NB4 (cell line): ENCODE data around the gene NOP9.

Source experiments
- DNase-seq: peaks from one replicate; pipeline ENCODE4 v3.0.0; 2010; ENCODE audit warnings: low read depth
- H3K4me3 ChIP-seq: one replicate; pipeline ENCODE4 v1.5.1; 2011; ENCODE audit warnings: mild to moderate bottlenecking, low read depth, low read length, moderate library complexity
- MYC ChIP-seq: IDR thresholded peaks from 2 replicates; pipeline ENCODE4 v1.6.1; 2011; ENCODE audit warnings: low read depth, low read length
- POLR2A ChIP-seq: IDR thresholded peaks from 2 replicates; pipeline ENCODE4 v1.6.1; 2011; ENCODE audit warnings: mild to moderate bottlenecking; ENCODE audit not compliant: insufficient read length; ENCODE audit errors: extremely low read depth
- TF ChIP-seq, protein P1 (sequence below): IDR thresholded peaks from one replicate; pipeline ENCODE4 v1.5.1; 2012; ENCODE audit warnings: low read depth, low read length
- TF ChIP-seq, protein P2 (sequence below): IDR thresholded peaks from 2 replicates; pipeline ENCODE4 v1.6.1; 2011; ENCODE audit warnings: low read depth, low read length

The NOP9 gene

DNA sequence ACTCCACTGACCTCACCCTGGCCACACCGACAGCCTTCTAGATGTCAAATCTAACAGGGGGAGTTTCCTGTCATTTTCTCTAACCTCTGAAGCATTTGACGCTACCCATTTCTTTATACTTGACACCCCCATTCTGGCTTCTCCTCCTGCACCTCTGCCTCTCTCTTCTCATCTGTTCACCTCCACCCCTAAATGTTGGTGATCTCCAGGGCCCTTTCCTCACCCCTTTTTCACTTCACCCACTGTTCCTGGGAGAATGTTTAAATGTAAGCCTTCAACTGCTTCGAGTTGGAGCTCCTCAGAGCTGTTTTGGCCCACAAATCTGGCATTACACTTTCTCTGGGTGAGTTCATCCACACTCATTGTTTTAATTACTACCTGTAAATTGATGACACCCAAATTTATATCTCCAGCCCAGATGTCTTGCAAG lies 27.8 kb upstream of the NOP9 start:
- TF ChIP-seq MYC: no peak; the same call in 1 of the 2 replicates
- no peak for TF ChIP-seq POLR2A
- TF ChIP-seq, protein P1, sequence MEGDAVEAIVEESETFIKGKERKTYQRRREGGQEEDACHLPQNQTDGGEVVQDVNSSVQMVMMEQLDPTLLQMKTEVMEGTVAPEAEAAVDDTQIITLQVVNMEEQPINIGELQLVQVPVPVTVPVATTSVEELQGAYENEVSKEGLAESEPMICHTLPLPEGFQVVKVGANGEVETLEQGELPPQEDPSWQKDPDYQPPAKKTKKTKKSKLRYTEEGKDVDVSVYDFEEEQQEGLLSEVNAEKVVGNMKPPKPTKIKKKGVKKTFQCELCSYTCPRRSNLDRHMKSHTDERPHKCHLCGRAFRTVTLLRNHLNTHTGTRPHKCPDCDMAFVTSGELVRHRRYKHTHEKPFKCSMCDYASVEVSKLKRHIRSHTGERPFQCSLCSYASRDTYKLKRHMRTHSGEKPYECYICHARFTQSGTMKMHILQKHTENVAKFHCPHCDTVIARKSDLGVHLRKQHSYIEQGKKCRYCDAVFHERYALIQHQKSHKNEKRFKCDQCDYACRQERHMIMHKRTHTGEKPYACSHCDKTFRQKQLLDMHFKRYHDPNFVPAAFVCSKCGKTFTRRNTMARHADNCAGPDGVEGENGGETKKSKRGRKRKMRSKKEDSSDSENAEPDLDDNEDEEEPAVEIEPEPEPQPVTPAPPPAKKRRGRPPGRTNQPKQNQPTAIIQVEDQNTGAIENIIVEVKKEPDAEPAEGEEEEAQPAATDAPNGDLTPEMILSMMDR: no peak
- TF ChIP-seq, protein P2, sequence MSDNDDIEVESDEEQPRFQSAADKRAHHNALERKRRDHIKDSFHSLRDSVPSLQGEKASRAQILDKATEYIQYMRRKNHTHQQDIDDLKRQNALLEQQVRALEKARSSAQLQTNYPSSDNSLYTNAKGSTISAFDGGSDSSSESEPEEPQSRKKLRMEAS: no peak
- DNase-seq: no peak
- peak overlapping the region; percentile 85 for H3K4me3 ChIP-seq

DNA sequence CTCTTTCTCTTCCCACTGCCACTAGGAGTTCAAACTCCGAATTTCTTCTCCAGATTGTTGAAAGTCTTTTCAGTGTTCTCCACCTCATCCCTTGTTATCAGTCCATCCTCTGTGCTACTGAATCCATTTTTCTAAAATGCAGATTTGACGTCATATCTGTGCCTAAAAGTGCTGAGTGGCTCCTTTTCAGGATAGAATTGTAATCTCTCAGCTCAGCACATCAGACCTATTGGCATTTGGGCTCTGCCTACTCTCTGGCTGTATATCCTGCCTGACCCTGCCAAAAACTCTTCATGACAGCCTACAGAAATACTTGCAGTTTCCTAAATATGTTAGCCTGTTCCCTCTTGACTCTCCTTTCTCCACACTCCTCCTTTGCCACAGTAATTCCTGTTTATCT lies 27.2 kb upstream of the NOP9 start:
- H3K4me3 ChIP-seq: no peak overlapping the region
- no peak for DNase-seq
- TF ChIP-seq MYC: no peak
- no peak for TF ChIP-seq POLR2A
- TF ChIP-seq, protein P1: no peak
- TF ChIP-seq, protein P2: no peak

DNA sequence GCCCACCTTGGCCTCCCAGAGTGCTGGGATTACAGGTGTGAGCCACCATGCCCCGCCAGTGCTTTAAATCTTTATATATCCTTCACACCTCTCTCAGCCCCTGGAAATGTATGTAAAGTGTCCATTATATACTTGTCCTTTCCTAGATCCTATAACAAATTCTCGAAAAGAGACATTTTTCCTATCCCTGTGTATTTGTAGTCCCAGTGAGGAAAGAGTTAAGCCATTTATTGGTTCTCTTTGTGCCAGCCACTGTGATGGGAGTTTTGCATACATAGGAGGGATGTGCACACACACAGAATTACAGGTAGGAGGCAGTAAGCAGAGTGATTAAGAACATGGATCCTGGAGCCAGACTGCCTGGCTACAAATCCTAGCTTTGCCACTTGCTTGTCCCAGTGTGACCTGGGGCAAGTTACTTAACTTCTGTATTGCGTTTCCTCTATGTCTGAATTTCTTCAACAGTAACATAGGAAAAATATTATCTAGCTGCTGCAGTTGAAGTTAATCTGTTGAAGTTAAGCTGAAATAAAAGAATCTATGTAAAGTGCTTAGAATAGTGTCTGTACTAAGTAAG lies 26.1 kb upstream of the NOP9 start:
- no peak for TF ChIP-seq POLR2A
- TF ChIP-seq, protein P1: peak; percentile 1
- no peak overlapping the region for H3K4me3 ChIP-seq
- peak; percentile 28 for DNase-seq

DNA sequence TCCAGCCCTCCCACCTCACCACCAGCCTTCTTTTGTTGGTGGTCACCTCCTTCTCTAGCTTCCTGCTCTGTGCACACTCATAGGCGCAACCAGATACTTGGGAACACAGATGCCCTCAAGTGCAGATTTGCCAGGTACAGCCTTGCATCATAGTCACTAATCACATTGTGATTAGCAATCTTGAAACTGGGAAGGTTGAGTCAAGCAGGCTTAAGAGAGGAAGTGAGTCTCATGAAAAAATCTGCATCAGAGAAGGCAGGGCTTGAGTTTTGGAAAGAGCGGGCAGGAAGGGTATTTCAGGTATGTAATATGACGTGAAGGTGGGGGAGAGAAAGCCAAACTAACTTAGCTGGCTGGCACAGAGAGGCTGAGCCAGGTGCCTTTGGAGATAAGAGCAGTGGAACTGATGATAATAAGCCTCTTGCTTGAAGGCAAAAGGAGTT lies 25.5 kb upstream of the NOP9 start:
- DNase-seq: peak; percentile 66
- TF ChIP-seq MYC (no peak), POLR2A (no peak)
- TF ChIP-seq, protein P2: no peak
- TF ChIP-seq, protein P1: no peak
- no peak overlapping the region for H3K4me3 ChIP-seq

DNA sequence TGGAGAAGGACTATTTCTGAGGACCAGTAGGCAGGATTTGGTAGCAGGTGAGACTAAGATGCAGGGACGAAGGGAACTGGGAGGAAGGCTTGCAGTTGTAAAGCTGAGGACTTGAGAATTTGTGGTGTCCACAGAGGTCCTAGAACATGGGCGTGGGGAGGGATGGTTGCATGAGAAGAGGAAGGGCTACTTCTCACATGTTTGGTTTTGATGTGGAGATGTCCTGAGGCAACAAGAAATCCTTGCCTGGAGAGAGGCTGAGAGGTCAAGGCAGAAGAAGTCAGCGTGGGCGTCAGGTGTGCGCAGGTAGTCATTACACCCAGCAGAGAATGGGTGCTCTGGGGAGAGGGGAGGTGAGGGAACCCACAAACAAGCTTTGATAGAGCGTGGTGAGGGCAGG lies 22.6 kb upstream of the NOP9 start:
- TF ChIP-seq POLR2A: no peak
- TF ChIP-seq, protein P1: no peak
- TF ChIP-seq, protein P2: no peak
- TF ChIP-seq MYC: no peak
- no peak overlapping the region for H3K4me3 ChIP-seq

More for the DNA sequence above, 22.6 kb upstream of the NOP9 start:
- peak; percentile 16 for DNase-seq
